DOHH2 (cell line): ENCODE measurements around the gene TMEM272.

Experiments used
- H3F3A ChIP-seq: fragments of 200-600 bp; sonication (generic), shearing (Covaris generic); 2 replicates; pipeline ENCODE4 v1.6.0; 2016; ENCODE audit warnings: antibody characterized with exemption, mild to moderate bottlenecking; ENCODE audit not compliant: control insufficient read depth, insufficient read depth
- H3K27ac ChIP-seq: fragments of 200-600 bp; sonication (generic); 2 replicates; pipeline ENCODE4 v1.5.1; 2014; ENCODE audit warnings: low read depth, mild to moderate bottlenecking, low read length, moderate library complexity
- H3K27me3 ChIP-seq: fragments of 200-600 bp; sonication (generic); 2 replicates; pipeline ENCODE4 v1.6.1; 2014; ENCODE audit warnings: mild to moderate bottlenecking, low read length, mixed read lengths; ENCODE audit not compliant: control insufficient read depth
- H3K36me3 ChIP-seq: fragments of 200-600 bp; sonication (generic); 2 replicates; pipeline ENCODE4 v1.6.1; 2014; ENCODE audit warnings: mild to moderate bottlenecking, low read length, moderate library complexity, mixed read lengths; ENCODE audit not compliant: control insufficient read depth
- H3K4me1 ChIP-seq: fragments of 200-600 bp; sonication (generic); 2 replicates; pipeline ENCODE4 v1.6.1; 2014; ENCODE audit warnings: mild to moderate bottlenecking, low read length, mixed read lengths; ENCODE audit not compliant: control insufficient read depth
- H3K4me2 ChIP-seq: fragments of 200-600 bp; sonication (generic); 2 replicates; pipeline ENCODE4 v1.6.0; 2014; ENCODE audit warnings: mild to moderate bottlenecking, low read length, moderate library complexity
- H3K4me3 ChIP-seq: fragments of 200-600 bp; sonication (generic); 2 replicates; pipeline ENCODE4 v1.5.1; 2014; ENCODE audit warnings: mild to moderate bottlenecking, low read length, mixed read lengths
- H3K79me2 ChIP-seq: fragments of 200-600 bp; sonication (generic); 2 replicates; pipeline ENCODE4 v1.6.1; 2014; ENCODE audit warnings: mild to moderate bottlenecking, low read length, mixed read lengths; ENCODE audit not compliant: control insufficient read depth
- H3K9me2 ChIP-seq: fragments of 200-600 bp; sonication (generic); replicated peaks from 2 replicates; pipeline ENCODE4 v1.6.1; 2014; ENCODE audit warnings: mild to moderate bottlenecking, low read length, mixed read lengths; ENCODE audit not compliant: control insufficient read depth
- H3K9me3 ChIP-seq: fragments of 200-600 bp; sonication (generic); 2 replicates; pipeline ENCODE4 v1.6.1; 2014; ENCODE audit warnings: antibody characterized with exemption, low read length, mixed read lengths; ENCODE audit not compliant: control insufficient read depth, insufficient read depth
- H4K20me1 ChIP-seq: fragments of 200-600 bp; sonication (generic); 2 replicates; pipeline ENCODE4 v1.6.0; 2014; ENCODE audit warnings: low read depth, mild to moderate bottlenecking, antibody characterized with exemption, low read length, moderate library complexity; ENCODE audit not compliant: control insufficient read depth, insufficient read depth
- EZH2phosphoT487 ChIP-seq: fragments of 200-600 bp; sonication (generic); IDR thresholded peaks from 2 replicates; pipeline ENCODE4 v1.6.1; 2017; ENCODE audit warnings: borderline replicate concordance, mild to moderate bottlenecking, antibody characterized with exemption, low read length, moderate library complexity, mixed read lengths
- TF ChIP-seq, protein P1 (sequence below): fragments of 200-600 bp; sonication (generic); IDR thresholded peaks from one replicate; pipeline ENCODE4 v1.5.1; 2014; ENCODE audit warnings: antibody characterized with exemption, mild to moderate bottlenecking, low read depth, low read length; ENCODE audit not compliant: poor library complexity, severe bottlenecking

TMEM272 gene

DNA sequence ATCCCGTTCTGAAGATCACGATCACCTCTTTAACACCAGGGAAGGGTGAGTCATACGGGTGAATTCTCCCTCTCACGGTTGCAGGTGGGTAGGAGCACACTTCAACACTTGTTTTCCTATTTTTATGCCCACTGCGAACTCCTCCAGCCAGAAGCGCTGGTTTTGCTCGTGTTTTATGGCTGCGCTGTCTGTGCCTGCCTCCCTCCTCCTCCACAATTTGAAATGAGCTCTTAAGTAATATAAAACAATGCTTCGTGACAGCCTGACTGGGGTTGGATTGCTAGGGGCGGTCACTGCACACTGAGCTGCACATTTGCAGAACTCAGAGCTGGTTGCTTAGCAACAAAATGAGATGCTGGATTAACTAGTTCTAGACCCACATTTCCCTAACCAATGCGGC, 29.7 kb upstream of the TMEM272 start:
- no peaks in the 10 kb centered on the region for H4K20me1 ChIP-seq
- no peaks in the 10 kb centered on the region for H3K9me3 ChIP-seq
- H3K4me3 ChIP-seq: no peak overlapping the region
- no peaks in the 10 kb centered on the region for H3K36me3 ChIP-seq
- H3K79me2 ChIP-seq: no peaks in the 10 kb centered on the region
- no peaks in the 10 kb centered on the region for H3K4me1 ChIP-seq
- H3K4me2 ChIP-seq: no peak overlapping the region
- no peaks in the 10 kb centered on the region for H3K9me2 ChIP-seq
- TF ChIP-seq, protein P1, sequence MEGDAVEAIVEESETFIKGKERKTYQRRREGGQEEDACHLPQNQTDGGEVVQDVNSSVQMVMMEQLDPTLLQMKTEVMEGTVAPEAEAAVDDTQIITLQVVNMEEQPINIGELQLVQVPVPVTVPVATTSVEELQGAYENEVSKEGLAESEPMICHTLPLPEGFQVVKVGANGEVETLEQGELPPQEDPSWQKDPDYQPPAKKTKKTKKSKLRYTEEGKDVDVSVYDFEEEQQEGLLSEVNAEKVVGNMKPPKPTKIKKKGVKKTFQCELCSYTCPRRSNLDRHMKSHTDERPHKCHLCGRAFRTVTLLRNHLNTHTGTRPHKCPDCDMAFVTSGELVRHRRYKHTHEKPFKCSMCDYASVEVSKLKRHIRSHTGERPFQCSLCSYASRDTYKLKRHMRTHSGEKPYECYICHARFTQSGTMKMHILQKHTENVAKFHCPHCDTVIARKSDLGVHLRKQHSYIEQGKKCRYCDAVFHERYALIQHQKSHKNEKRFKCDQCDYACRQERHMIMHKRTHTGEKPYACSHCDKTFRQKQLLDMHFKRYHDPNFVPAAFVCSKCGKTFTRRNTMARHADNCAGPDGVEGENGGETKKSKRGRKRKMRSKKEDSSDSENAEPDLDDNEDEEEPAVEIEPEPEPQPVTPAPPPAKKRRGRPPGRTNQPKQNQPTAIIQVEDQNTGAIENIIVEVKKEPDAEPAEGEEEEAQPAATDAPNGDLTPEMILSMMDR: no peak
- TF ChIP-seq EZH2phosphoT487: no peak
- H3K27me3 ChIP-seq: peaks cover 11% of the 10 kb centered on the region
- no peak overlapping the region for H3K27ac ChIP-seq
- no peaks in the 10 kb centered on the region for H3F3A ChIP-seq

DNA sequence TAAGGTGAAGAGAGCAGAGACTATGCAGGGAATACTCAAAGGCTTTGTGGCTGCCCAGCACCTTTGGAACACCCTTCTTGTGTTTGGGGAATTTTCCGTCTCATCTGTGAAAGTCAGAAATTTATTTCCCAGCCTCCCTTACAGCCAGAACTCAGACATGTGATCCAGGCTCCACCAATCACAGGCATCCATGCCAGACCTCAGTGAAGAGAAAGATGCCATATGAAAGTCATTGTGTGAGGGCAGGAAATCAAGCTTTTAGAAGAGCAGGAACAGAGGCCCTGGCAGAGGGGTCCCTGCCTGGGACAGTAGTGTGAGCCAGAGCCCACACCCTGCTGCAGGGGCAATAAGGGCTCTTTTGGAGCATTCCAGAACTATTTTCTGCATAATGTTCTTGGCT, 28.9 kb upstream of the TMEM272 start:
- Histone ChIP-seq H4K20me1 (no peaks in the 10 kb centered on the region), H3K9me2 (no peaks in the 10 kb centered on the region), H3K9me3 (no peaks in the 10 kb centered on the region), H3K4me3 (no peak overlapping the region), H3K79me2 (no peaks in the 10 kb centered on the region), H3F3A (no peaks in the 10 kb centered on the region), H3K36me3 (no peaks in the 10 kb centered on the region), H3K27ac (no peak overlapping the region), H3K4me2 (no peak overlapping the region), H3K4me1 (no peaks in the 10 kb centered on the region), H3K27me3 (peaks cover 13% of the 10 kb centered on the region)
- TF ChIP-seq, protein P1: no peak
- TF ChIP-seq EZH2phosphoT487: no peak

DNA sequence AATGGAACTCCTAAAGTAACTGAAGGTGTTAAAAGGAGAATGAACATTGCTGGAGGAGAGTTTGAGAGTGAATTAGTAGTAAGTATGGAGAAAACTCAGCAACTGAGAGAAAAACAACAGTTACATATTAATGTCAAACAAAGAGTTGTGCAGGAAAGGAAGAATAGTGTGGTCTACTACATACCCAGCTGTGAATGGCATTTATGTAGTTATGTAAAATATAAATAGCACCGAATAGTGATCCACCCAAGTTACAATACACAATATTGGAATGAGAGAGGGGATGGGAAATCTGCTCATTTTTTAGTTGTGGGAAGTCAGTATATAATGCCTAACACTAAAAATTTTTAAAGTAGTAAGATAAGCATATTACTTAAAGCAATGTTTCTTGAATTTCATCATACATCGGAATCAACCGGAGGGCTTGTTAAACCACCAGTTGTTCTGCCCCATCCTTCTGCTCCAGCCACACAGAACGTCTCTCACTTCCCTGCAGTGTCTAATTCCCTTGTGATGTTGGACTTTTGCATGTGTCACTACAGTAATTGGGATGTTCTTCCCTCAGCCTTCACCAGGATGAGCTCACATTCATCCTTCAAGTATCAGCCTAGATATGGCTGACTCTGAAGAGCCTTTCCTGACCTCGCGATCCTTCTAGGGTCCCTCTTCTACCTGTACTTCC, 28.3 kb upstream of the TMEM272 start:
- peaks cover 18% of the 10 kb centered on the region for H3K27me3 ChIP-seq
- no peaks in the 10 kb centered on the region for H3K4me1 ChIP-seq
- no peaks in the 10 kb centered on the region for H4K20me1 ChIP-seq
- no peaks in the 10 kb centered on the region for H3F3A ChIP-seq
- H3K9me3 ChIP-seq: no peaks in the 10 kb centered on the region
- TF ChIP-seq EZH2phosphoT487: no peak
- TF ChIP-seq, protein P1: no peak
- no peak overlapping the region for H3K4me3 ChIP-seq
- H3K79me2 ChIP-seq: no peaks in the 10 kb centered on the region
- H3K4me2 ChIP-seq: no peak overlapping the region
- H3K36me3 ChIP-seq: no peaks in the 10 kb centered on the region
- no peak overlapping the region for H3K27ac ChIP-seq
- no peaks in the 10 kb centered on the region for H3K9me2 ChIP-seq
